SKM-1 (cell line): ENCODE results near the gene C5AR2.
"Not testable (repeated sequence)": the region's sequence is repeated elsewhere in the genome, so short reads cannot be mapped to it uniquely, and the experiment has no call there.

ENCODE experiments used
- DNase-seq: peaks from one replicate; lab custom pipeline; 2025; ENCODE audit not compliant: unreplicated experiment; lab: John Stamatoyannopoulos, UW

The C5AR2 gene

DNA sequence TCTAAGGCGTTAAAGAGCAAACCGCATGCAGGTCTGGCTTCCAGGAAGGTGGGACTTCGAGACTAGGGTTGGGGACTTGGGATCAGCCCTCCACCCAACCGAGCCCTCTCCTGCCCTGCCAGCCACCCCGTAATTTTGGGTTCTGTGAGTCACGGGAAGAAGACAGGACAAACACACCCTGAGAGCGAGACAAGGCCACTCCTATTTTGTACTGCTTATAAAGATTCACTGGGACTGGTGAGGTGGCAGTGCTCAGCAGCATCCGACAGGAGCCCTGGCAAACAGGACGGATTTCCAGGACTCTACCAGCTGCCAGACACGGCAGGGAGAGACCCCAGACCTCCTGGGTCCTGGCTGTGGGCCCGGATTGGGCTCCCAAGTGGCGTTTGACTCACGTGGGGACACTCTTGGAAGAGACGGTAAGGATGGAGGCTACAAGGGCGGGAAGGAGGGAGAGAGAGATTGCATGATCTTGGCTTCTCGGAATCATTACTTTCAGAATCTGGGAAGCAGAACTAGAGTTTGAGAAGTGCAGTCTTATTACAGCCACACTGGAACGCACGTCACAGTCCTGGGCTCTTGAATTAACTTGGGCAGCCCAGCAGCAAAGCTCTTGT lies at the start of gene C5AR2:
Gene C5AR2 (plus strand): TSS at position 245 of the 617 bp plus-strand sequence. CDS start 8,625 bp downstream, outside the sequence.
- DNase-seq: no peak

DNA sequence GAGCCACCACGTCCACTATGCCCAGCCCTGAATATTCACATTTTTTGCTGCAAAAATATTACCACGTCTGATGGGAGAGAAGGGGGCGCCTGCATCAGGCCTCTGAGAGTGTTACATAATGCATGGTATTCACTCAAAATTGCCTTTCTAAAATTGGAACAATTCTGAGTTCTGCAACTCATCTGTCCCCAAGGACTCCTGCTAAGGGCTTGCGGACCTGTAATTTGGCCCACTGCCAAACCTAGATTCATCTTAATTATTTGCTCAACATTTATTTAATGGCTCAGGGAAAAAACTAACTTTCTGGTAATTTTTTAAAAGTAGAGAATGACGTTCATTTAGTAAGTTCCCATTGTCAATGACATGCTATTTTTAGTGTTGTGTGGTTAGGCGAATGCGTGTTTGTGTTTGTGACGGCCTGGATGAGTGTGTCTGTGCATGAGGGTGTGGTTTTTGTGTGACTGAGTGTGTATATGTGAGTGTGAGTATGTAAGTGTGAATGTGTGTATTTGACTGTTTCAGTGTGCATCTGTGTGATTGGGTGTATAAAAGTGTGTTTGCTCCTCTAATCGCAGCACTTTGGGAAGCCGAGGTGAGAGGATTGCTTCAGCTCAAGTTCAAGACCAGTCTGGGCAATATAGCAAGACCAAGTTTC lies 48.4 kb upstream of the C5AR2 start:
- DNase-seq: no peak

DNA sequence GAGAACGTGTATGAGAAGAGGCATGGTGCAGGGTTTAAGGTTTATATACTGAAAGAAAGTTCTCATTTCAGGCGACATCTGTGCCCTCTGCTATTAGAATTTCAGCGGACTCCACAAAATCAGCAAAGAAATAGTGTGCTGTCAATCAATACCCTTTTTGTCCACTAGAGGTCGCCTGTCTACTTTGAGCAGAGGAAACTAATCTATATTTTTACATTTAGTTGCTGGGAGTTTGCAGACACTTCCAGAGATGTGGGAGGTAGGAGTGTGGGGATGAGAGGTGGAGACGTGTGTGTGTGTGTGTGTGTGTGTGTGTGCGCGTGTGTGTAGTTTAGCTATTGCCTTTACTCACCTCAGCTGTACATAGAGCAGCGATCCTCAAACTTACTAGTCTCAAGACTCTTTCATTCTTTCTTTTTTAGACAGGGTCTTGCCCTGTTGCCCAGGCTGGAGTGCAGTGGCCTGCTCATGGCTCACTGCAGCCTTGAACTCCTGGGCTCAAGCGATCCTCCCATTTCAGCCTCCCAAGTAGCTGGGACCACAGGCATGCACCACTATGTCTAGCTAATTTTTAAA lies 47.6 kb upstream of the C5AR2 start:
- DNase-seq: peak; percentile 27

DNA sequence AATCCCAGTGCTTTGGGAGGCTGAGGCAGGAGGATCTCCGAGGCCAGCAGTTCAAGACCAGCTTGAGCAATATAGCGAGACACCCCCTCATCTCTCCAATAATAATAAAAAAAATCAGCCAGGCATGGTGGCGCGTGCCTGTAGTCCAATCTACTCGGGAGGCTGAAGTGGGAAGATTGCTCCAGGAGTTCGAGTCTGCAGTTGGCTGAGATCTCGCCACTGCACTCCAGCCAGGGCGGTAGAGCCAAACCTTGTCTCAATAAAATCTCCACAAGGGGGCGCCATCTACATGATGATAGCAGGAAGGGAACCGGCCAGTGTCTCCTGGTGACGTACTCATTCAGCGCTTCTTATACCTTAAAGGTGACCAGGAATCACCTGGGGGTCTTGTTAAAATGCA lies 35.9 kb upstream of the C5AR2 start:
- DNase-seq: no peak

DNA sequence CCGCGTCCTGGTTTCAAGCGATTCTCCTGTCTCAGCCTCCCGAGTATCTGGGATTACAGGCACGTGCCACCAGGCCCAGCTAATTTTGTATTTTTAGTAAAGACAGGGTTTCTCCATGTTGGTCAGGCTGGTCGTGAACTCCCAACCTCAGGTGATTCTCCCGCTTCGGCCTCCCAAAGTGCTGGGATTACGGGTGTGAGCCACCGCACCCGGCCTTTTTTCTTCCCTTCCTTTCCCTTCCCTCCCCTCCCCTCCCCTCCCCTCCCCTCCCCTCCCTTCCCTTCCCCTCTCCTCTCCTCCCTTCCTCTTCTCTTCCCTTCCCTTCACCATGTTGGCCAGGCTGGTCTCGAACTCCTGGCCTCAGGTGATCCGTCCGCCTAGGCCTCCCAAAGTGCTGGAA lies 31.1 kb upstream of the C5AR2 start:
- not testable (repeated sequence) for DNase-seq

DNA sequence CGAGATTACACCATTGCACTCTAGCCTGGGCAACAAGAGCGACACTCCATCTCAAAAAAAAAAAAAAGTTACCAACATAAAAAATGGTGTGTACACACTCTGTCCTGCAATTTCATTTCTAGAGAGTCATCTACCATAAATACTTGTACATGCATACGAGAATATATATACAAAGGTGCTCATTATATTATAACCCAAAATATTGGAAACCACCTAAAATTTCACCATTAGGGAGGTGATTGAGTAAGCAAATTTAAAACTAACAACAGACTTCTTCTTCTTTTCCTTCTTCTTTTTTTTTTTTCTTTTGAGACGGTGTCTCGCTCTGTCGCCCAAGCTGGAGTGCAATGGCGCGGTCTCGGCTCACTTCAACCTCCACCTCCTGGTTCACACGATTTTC lies 29.7 kb upstream of the C5AR2 start:
- no peak for DNase-seq

DNA sequence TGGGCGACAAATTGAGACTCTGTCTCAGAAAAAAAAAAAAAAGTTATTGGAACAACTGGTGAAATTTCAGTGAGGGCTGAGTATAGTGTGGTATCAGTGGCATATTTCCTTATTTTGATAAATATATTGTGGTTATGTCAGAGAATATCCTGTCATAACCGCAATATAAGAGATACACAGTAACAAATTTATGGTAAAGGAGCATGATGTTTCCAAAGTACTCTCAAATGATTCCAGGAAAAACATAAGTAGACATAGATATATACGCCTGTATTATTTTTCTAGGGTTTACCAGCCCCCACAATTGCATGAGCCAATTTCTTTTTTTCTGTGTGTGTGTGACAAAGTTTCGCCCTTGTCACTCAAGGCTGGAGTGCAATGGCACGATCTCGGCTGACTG lies 28.0 kb upstream of the C5AR2 start:
- DNase-seq: no peak

DNA sequence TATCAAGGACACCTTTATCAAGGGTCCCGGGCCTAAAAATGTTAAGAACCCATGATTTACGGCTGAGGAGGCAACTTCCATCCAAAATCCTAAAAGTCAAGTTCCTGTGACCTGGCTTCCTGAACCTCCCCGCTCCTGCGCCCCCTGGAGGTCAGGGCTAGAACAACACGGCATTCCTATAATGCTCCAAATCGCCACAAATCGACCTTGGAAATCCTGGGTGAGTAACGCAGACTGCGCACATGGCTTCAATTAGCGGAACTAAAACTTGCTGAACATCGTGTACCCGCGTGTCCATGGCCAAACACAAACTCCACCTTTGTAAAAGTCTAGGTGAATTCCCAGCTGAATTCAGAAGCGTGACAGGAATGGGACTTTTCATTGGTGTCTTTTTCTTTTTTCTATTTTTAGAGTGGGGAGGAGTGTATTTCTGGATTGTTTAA lies 26.6 kb upstream of the C5AR2 start:
- DNase-seq: no peak

DNA sequence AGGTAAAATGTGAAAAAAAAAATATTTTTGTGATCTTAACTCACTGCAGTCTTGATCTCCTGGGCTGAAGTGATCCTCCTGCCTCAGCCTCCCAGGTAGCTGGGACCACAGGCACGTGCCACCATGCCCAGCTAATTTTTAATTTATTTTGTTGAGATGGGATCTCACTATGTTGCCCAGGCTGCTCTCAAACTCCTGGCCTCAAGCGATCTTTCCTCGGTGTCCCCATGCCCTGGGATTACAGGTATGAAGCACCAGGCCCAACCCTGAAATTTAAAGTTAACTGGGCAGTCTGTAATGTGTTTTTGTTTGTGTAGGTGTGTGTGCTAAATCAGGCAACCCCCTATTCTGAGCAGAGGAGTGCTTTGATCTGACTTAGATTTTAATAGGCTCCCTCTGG lies 25.7 kb upstream of the C5AR2 start:
- DNase-seq: no peak

DNA sequence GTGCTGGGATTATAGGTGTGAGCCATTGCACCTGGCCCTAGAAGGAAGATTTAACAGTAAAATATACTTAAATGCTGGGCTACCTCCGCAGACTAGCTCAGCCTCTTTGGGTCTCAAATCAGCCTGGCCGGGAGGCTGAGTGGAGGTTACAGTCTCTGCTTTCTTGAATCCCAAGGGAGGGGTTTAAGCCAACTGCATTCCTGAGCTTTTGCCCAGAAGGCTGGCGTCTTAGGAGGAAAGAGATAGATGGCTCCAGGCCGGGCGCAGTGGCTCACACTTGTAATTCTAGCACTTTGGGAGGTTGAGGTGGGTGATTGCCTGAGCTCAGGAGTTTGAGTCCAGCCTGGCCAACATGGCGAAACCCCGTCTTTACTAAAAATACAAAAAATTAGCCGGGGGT lies 22.9 kb upstream of the C5AR2 start:
- no peak for DNase-seq

DNA sequence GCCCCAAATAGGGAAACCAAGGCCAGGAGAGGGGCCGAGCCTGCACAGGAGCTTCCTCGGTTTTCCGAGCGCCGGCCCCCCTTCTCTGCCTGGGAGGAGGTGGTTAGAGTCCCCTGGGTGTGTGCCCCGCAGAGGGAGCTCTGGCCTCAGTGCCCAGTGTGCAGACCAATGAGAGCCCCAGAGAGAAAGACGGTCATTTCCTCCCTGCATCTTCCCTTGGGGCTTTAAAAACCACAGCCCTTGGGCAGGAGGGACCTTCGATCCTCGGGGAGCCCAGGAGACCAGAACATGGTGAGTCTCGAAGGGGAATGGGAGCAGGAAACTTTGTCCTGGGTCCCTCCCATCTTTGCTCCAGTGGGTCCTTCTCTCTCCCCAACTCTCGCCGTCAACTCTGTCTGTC lies 22.4 kb upstream of the C5AR2 start, which contains the start of gene C5AR1:
Gene C5AR1 (plus strand): TSS at position 254 of the 400 bp plus-strand sequence. CDS start 35 bp downstream, at position 289.
- DNase-seq: no peak

DNA sequence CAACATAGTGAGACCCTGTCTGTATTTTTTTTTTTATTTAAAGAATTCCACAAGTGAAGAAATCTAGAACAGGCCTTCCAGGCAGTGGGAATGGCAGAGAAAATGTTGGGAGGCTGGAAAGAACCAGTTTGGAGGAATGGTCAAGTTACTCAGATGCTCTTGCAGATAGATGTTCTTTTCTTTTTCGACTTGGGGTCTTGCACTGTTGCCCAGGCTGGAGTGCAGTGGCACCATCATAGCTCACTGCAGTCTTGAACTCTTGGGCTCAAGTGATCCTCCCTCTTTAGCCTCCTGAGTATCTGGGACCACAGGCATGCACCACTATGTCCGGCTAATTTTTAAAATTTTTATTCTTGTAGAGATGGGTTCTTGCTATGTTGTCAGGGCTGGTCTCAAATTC lies 21.7 kb upstream of the C5AR2 start:
- DNase-seq: no peak

DNA sequence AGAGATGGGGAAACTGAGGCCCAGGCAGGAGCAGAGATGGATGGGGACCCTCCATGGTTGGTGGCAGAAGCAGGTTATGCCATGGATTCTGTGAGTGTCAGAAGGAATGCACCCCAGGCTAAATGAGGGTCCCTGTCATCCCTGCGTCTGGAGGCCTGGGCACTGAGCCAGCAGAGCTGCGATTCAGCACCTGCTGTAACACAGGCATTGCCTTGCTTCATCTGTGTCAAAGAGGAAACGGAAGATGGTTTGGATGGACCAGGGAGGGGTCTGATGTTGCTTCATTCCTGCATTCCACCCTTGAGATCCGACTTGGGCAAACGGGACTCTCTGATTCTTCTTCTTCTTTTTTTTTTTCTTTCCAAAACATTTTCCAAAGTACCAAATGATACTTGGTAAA lies 21.2 kb upstream of the C5AR2 start:
- DNase-seq: peak; percentile 36

DNA sequence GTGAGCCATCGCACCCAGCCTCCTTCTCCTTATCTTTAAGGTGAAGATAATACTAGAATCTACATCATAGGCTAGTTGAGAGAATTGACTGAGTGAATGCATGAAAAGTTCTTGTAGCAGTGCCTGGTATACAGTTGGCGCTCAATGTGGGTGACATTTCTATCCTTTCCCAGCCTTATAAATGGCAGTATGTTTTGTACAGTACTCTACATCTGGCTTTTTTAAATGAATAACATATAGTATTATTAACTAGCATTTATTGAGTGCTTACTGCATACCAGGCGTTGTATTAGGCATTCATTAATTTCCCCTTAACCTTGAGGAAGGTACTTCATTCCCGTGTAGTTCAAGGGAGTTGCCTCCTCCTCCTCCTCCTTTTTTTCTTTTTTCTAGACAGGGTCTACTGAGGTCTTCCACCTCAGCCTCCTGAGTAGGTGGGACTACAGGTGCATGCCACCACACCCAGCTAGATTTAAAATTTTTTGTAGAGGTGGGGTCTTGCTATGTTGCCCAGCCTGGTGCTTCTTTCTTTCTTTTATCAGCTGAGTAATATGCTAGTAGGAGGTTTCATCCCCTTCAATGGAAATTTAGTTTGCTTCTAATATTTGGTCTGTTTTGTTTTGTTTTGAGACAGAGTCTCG lies 19.5 kb upstream of the C5AR2 start:
- no peak for DNase-seq

DNA sequence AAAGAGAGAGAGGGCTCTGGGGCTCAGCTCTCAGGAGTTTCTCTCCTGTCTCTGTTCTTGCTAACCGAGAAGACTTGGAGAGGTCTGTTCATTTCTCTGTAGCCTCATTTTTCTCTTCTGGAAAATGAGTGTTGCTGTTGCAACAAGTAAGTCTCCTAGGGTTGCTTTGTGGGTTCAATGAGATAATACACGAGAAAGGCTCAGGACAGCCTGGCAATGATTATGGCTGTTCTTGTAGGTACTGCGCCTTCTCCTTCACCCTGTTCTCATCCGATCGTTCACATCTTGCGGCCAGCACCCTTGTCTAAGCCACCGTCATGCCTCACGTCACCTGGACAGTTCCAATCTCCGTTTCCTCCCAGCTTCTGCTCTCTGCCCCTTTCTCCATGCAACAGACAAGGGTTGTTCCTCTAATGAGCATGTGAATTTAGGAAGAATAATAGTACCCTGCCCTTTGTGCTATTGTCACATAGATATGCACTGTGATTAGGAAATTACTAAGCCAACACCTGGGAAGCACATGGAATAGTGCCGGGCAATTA lies 18.1 kb upstream of the C5AR2 start:
- DNase-seq: no peak

DNA sequence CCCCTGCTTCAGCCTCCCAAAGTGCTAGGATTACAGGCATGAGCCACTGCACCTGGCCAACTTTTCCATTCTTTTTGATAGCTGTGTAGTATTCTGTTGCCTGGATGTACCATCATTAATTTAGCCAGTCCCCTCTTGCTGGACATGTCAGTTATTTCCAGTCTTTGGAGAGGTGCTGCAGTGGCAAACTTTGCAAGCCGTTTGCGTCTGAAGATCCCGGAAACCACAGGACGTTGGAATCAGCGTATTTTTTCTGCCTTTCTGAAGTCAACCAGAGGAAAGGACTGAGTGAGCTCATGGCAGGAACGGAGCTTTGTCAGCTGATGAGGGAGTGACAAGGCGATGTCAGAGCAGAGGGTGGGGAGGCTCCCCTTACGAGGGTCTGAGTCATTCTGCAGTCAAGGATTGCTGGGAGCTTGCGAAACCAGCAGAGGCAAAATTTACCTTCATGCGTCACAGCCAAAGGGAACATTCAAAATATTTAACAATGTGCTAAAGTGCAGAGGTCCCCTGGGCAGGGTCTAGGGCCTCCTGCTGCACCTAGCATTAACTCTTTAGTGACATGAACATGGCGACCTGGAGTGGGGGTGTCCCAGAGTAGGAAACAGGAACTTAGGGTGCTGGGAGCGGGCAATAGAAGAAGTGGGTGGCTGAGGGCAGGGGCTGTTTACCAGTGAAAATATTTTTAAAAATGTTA lies 16.7 kb upstream of the C5AR2 start:
- peak; percentile 42 for DNase-seq

DNA sequence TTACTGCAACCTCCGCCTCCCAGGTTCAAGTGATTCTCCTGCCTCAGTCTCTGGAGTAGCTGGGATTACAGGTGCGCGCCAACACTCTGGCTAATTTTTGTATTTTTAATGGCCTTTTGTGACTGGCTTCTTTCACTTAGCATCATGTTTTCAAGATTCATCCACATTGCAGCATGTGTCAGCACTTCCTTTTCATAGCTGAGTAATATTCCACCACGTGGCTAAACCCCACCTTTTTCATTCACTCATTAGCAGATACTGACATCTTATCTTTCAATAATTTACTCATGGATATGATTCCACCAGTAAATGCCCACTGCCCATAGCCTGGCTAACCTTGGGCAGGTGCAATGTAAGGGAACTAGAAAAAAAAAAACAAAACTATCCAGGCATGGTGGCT lies 15.5 kb upstream of the C5AR2 start:
- DNase-seq: no peak

DNA sequence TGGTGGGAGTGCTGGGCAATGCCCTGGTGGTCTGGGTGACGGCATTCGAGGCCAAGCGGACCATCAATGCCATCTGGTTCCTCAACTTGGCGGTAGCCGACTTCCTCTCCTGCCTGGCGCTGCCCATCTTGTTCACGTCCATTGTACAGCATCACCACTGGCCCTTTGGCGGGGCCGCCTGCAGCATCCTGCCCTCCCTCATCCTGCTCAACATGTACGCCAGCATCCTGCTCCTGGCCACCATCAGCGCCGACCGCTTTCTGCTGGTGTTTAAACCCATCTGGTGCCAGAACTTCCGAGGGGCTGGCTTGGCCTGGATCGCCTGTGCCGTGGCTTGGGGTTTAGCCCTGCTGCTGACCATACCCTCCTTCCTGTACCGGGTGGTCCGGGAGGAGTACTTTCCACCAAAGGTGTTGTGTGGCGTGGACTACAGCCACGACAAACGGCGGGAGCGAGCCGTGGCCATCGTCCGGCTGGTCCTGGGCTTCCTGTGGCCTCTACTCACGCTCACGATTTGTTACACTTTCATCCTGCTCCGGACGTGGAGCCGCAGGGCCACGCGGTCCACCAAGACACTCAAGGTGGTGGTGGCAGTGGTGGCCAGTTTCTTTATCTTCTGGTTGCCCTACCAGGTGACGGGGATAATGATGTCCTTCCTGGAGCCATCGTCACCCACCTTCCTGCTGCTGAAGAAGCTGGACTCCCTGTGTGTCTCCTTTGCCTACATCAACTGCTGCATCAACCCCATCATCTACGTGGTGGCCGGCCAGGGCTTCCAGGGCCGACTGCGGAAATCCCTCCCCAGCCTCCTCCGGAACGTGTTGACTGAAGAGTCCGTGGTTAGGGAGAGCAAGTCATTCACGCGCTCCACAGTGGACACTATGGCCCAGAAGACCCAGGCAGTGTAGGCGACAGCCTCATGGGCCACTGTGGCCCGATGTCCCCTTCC lies 11.8 kb upstream of the C5AR2 start:
- no peak for DNase-seq

DNA sequence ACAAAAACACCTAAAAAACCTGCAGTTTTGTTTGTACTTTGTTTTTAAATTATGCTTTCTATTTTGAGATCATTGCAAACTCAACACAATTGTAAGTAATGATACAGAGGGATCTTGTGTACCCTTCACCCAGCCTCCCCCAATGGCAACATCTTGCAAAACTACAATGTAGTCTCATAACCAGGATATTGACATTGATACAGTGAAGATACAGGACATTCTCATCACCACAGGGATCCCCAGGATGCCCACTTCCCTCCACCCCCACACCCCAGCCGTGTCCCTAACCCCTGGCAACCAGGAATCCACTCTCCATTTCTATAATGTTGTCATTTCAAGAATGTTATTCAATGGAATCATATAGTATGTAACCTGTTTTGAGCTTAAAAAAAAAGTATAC lies 10.3 kb upstream of the C5AR2 start:
- DNase-seq: no peak

DNA sequence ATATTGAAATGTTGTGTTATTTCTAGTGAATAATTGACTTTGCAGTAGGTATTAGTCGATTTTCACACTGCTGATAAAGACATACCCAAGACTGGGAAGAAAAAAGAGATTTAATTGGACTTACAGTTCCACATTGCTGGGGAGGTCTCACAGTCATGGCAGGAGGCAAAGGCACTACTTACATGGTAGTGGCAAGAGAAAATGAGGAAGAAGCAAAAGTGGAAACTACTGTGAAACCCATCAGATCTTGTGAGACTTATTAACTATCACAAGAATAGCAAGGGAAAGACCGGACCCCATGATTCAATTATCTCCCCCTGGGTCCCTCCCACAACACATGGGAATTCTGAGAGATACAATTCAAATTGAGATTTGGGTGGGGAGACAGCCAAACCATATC lies 9.9 kb upstream of the C5AR2 start:
- peak; percentile 4 for DNase-seq
